Keratinocyte (primary cell): ENCODE measurements around the gene DIS3L2. TPM values are rescaled to one million over a fixed set of nuclear protein-coding genes. Genes with fewer than 3 reads are reported as not detected.

ENCODE experiments used
- DNase-seq: peaks from one replicate; pipeline ENCODE4 v3.0.0-alpha.2; 2011; ENCODE audit warnings: low read depth, missing footprints, low spot score
- FAIRE-seq: peaks from 2 replicates; lab custom pipeline; 2011; peaks lifted over from hg19 to GRCh38; lab: Jason Lieb, UNC
- H2AFZ ChIP-seq: 2 replicates; pipeline ENCODE4 v1.6.0; 2012; ENCODE audit warnings: low read length, control low read depth, inconsistent platforms; ENCODE audit not compliant: control insufficient read depth
- H3K27ac ChIP-seq: 2 replicates; pipeline ENCODE4 v1.5.1; 2011; ENCODE audit warnings: low read length; ENCODE audit not compliant: control insufficient read depth, insufficient read depth
- H3K27me3 ChIP-seq: 3 replicates; pipeline ENCODE4 v1.6.0; 2011; ENCODE audit warnings: low read length; ENCODE audit not compliant: control insufficient read depth, insufficient read depth; ENCODE audit errors: extremely low read depth
- H3K36me3 ChIP-seq, 2 experiments: 2 replicates in 1 of 2; 3 replicates in 1 of 2; pipeline ENCODE4 v1.5.1; 2011; ENCODE audit warnings: low read length in 2 of 2, mild to moderate bottlenecking in 1 of 2; ENCODE audit not compliant: control insufficient read depth in 2 of 2, insufficient read depth in 2 of 2; ENCODE audit errors: extremely low read depth in 1 of 2
- H3K4me1 ChIP-seq: 3 replicates; pipeline ENCODE4 v1.5.1; 2011; ENCODE audit warnings: low read length; ENCODE audit not compliant: control insufficient read depth, insufficient read depth; ENCODE audit errors: extremely low read depth
- H3K4me2 ChIP-seq: 3 replicates; pipeline ENCODE4 v1.6.0; 2011; ENCODE audit warnings: low read depth, low read length; ENCODE audit not compliant: control insufficient read depth, insufficient read depth; ENCODE audit errors: extremely low read depth
- H3K4me3 ChIP-seq, 3 experiments: fragments of 200-600 bp in 1 of 3; sonication (generic) in 1 of 3; 2 replicates in 2 of 3; 3 replicates in 1 of 3; pipeline ENCODE4 v1.5.1; 2011 to 2016; ENCODE audit warnings: low read length in 3 of 3, mild to moderate bottlenecking in 3 of 3, control low read depth in 2 of 3, inconsistent platforms in 1 of 3, low read depth in 1 of 3, mixed read lengths in 1 of 3, mixed run types in 1 of 3, moderate library complexity in 1 of 3; ENCODE audit not compliant: control insufficient read depth in 2 of 3, insufficient read depth in 2 of 3; ENCODE audit errors: extremely low read depth in 1 of 3
- H3K79me2 ChIP-seq: 2 replicates; pipeline ENCODE4 v1.6.0; 2012; ENCODE audit warnings: low read length; ENCODE audit not compliant: control insufficient read depth, insufficient read depth
- H3K9ac ChIP-seq: 3 replicates; pipeline ENCODE4 v1.6.0; 2011; ENCODE audit warnings: low read length; ENCODE audit not compliant: control insufficient read depth, insufficient read depth; ENCODE audit errors: extremely low read depth
- H3K9me1 ChIP-seq: 3 replicates; pipeline ENCODE4 v1.6.0; 2011; ENCODE audit warnings: low read length; ENCODE audit not compliant: control insufficient read depth, insufficient read depth; ENCODE audit errors: extremely low read depth
- H3K9me3 ChIP-seq: 2 replicates; pipeline ENCODE4 v1.5.1; 2012; ENCODE audit warnings: low read depth, low read length; ENCODE audit not compliant: control insufficient read depth
- H4K20me1 ChIP-seq: 3 replicates; pipeline ENCODE4 v1.6.0; 2011; ENCODE audit warnings: low read length; ENCODE audit not compliant: control insufficient read depth, insufficient read depth; ENCODE audit errors: extremely low read depth
- CTCF ChIP-seq, 3 experiments: IDR thresholded peaks in 1 of 3; conservative IDR thresholded peaks in 1 of 3; optimal IDR thresholded peaks in 1 of 3; 2 replicates in 2 of 3; 3 replicates in 1 of 3; pipeline versions ENCODE3 to v1.5.1; 2011; ENCODE audit warnings: low read length in 3 of 3, mild to moderate bottlenecking in 3 of 3, moderate library complexity in 2 of 3, control low read depth in 1 of 3, inconsistent platforms in 1 of 3; ENCODE audit not compliant: insufficient read depth in 2 of 3; ENCODE audit errors: extremely low read depth in 1 of 3
- EZH2 ChIP-seq: IDR thresholded peaks from one replicate; pipeline ENCODE4 v1.6.1; 2012; ENCODE audit warnings: inconsistent platforms, mild to moderate bottlenecking, low read length, moderate library complexity
- dilution Hi-C: fragments of 300-500 bp; cut with MboI; formaldehyde crosslinking; loops from one replicate; pipeline ENCODE4 v1.7.0; 2020; ENCODE audit warnings: low sequenced_read_pairs; ENCODE audit not compliant: extremely low pct_ligation_motif_present
- polyA plus RNA-seq, 5 experiments: library from polyadenylated mRNA; depleted of rRNA in 3 of 5; stranded (reverse) in 3 of 5; stranded (forward) in 1 of 5; unstranded in 1 of 5; fragments of >200 nt; gene quantifications; 1 replicate in 1 of 5; 2 replicates in 3 of 5; 3 replicates in 1 of 5; pipeline versions ENCODE4 v1.2.1 to v1.2.3, GENCODE V29; 2011 to 2012; ENCODE audit warnings: missing spikeins in 2 of 5, low read depth in 1 of 5, low replicate concordance in 1 of 5

The DIS3L2 gene
- polyA plus RNA-seq, 1 donor (not counting 4 experiments of a cell fraction or from before 2014, with no cell fraction given): 8.6 TPM

DNA sequence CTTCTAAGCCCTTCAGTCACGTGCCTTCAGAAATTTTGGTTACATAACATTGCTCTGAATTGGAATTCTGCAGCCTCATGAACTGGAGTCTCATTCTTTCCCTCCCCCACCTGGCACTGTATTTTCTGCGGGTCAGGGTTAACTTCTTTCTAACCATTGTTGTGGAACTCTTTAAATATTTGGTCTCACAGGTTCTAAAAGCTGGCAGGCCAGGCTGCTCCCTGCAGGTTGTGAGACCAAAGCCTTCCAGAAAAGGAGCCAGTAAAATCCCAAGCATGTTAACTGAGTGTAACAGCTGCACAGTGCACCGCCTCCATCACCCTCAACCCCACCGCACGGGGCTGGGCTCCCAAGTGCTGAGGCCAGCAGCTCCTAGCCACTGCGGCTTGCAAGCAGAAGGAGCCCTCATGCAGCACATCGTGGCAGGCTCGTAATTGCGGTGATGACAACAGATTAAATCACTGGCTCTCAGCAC, 243.0 kb downstream of the DIS3L2 start:
- Histone ChIP-seq H3K36me3 (peaks cover 0 to 5% of the 10 kb centered on the region in 2 experiments), H3K4me1 (no peaks in the 10 kb centered on the region), H3K27ac (no peak overlapping the region), H3K79me2 (no peaks in the 10 kb centered on the region), H4K20me1 (no peaks in the 10 kb centered on the region), H3K27me3 (no peaks in the 10 kb centered on the region), H3K4me3 (no peak overlapping the region), H3K4me2 (no peak overlapping the region), H3K9me1 (no peaks in the 10 kb centered on the region), H3K9me3 (no peaks in the 10 kb centered on the region), H2AFZ (no peak overlapping the region), H3K9ac (no peak overlapping the region)
- TF ChIP-seq CTCF (optimal IDR thresholded peaks at IDR 0.05 in 1 of 3, IDR thresholded peaks at IDR 0.05 in 1 of 3, conservative IDR thresholded peaks at IDR 0.05 in 1 of 3; ENCODE audit: extremely low read depth in 1 of 3, insufficient read depth in 2 of 3, low read length in 3 of 3) (no peak), EZH2 (no peak)
- no peak for DNase-seq
- no peak for FAIRE-seq
- dilution Hi-C loops: no loop called here

GRCh38 chr2:232207174-232207573, 245.7 kb downstream of the DIS3L2 start:
- H3K4me2 ChIP-seq: no peak overlapping the region
- H2AFZ ChIP-seq: no peak overlapping the region
- TF ChIP-seq CTCF (optimal IDR thresholded peaks at IDR 0.05 in 1 of 3, IDR thresholded peaks at IDR 0.05 in 1 of 3, conservative IDR thresholded peaks at IDR 0.05 in 1 of 3; ENCODE audit: extremely low read depth in 1 of 3, insufficient read depth in 2 of 3, low read length in 3 of 3) (no peak), EZH2 (no peak)
- no peaks in the 10 kb centered on the region for H3K9me3 ChIP-seq
- no peaks in the 10 kb centered on the region for H4K20me1 ChIP-seq
- FAIRE-seq: no peak
- H3K27ac ChIP-seq: no peak overlapping the region
- H3K9ac ChIP-seq: no peak overlapping the region
- no peak overlapping the region for H3K4me3 ChIP-seq
- no peaks in the 10 kb centered on the region for H3K79me2 ChIP-seq
- H3K36me3 ChIP-seq: peaks cover 0 to 2% of the 10 kb centered on the region in 2 experiments
- no peaks in the 10 kb centered on the region for H3K9me1 ChIP-seq
- no peaks in the 10 kb centered on the region for H3K27me3 ChIP-seq
- no peak for DNase-seq
- peaks cover 8% of the 10 kb centered on the region for H3K4me1 ChIP-seq
- dilution Hi-C loops: no loop called here
